NK-92 (cell line): ENCODE results near the gene CCNB1IP1.
"Not testable (repeated sequence)": the region's sequence is repeated elsewhere in the genome, so short reads cannot be mapped to it uniquely, and the experiment has no call there.

Experiments used
- DNase-seq: peaks from one replicate; lab custom pipeline; 2025; ENCODE audit not compliant: unreplicated experiment; lab: John Stamatoyannopoulos, UW

The CCNB1IP1 gene, protein sequence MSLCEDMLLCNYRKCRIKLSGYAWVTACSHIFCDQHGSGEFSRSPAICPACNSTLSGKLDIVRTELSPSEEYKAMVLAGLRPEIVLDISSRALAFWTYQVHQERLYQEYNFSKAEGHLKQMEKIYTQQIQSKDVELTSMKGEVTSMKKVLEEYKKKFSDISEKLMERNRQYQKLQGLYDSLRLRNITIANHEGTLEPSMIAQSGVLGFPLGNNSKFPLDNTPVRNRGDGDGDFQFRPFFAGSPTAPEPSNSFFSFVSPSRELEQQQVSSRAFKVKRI

DNA sequence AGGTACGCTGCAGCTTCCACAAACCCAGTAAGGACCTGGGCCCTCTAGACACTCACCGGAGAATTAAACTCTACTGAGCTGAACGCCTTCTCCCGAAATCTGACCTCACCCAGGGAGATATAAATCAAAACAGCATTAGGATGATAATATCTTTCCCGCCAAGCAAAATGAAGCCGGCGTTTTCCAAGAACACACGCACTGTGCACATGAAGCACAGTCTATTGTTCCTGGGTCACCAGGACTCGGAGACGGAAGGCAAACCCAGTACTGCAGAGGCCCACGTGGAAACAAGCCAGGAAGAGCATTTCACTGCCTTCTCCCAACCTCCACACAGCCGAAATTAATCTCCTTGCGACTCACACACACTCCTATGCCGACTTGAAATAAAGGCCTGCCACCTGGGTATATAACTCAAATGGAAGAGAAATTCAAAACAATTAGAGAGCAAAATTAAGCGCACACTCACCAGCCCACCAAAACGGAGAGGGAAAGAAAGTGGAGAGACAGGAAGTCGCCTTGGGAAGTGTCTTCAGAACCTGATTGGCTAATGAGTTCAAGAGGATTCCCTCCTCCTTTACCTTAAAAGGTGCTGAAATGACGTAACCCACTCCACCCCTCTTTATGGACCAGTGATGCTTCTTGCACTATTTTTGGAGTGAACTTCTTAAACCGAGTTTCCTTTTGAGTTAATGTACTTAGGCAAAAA lies at the start of gene CCNB1IP1:
Gene CCNB1IP1 (minus strand): TSS at position 492 of the 706 bp plus-strand sequence. CDS start 16,756 bp downstream, outside the sequence.
- no peak for DNase-seq

GRCh38 chr14:20382526-20382925 lies 49.4 kb upstream of the CCNB1IP1 start:
- DNase-seq: no peak

- DNase-seq: no peak
These were observed 48.3 kb upstream of the CCNB1IP1 start for GRCh38 chr14:20381341-20381740.

DNA sequence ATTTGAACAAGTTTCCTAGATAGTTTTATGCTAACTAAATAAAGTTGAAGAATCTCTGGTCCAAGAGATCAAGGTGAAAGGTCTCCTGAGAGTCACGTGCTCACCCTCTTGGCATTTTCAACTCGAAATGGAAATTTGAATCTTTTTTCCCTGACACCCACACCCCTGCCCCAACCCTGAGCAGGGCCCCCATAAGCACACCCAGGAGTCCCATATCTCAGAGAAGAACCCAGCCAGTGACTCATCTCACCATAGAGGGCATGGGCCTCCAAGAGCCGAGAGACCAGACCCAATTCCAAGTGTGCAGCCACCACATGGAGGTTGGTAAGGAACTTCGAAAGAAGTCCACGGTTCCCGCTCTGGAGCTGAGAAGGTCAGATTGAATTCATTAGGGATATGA lies 47.6 kb upstream of the CCNB1IP1 start:
- no peak for DNase-seq

GRCh38 chr14:20379743-20380142 lies 46.7 kb upstream of the CCNB1IP1 start:
- no peak for DNase-seq

DNA sequence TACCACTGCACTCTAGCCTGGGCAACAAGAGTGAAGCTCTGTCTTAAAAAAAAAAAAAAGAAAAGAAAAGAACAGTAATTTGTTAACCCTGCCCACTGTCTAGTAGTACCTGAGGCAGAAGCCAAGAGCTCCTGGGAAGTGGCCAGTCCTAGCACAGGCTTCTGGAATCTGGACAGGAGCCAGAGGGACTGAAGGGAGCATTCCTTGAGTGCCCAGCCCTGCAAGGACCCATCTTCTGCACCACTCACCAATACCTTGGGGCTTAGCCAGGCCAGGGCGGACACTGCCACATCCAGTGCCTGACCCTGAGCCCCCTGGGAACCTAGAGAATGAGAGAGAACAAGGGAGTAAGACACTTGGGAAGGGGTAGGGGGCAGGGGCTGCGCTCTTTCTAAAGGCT lies 44.1 kb upstream of the CCNB1IP1 start:
- no peak for DNase-seq

GRCh38 chr14:20376071-20376588 lies 43.1 kb upstream of the CCNB1IP1 start:
- DNase-seq: no peak

DNA sequence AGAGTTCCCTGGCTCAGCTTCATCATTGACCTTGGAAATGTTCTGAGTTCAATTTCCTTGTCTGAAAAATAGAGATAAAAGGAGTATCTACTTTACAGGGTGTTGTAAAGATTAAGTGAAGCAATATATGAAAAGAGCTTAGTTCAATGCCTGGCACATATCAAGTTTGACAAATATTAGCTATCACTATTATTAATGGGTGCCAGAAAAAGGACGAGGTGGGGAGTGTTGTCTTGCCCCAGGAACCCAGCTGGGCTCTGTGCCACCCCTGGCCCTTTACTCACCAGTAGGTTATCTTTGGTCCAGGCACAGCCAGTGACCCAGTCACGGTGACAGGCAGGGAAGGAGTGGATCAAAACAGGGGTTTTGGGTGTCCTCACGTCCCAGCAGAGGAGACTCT lies 42.4 kb upstream of the CCNB1IP1 start:
- DNase-seq: no peak

DNA sequence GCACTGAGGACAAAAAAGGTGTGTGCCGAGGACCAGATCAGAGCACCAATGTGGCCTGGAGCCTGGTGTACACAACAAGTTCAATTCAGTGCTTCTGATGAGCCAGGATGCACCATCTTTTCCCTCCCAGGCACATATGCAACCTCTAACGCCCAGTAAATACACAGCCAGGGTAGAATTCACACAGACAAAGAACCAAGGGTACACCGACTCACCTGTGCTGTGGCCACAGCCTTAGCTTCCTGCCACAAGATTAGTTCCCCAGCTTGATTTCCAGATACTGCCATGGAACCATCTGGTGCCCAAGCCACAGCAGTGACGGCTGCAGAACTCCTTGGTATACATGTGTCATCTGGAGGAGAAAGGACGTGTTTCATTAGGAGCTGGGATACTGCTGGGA lies 39.7 kb upstream of the CCNB1IP1 start:
- no peak for DNase-seq

- DNase-seq: no peak
These were observed 32.8 kb upstream of the CCNB1IP1 start for GRCh38 chr14:20365928-20366327.

GRCh38 chr14:20358474-20358873 lies 25.4 kb upstream of the CCNB1IP1 start:
- not testable (repeated sequence) for DNase-seq

GRCh38 chr14:20356422-20356821 lies 23.3 kb upstream of the CCNB1IP1 start:
- DNase-seq: no peak

- no peak for DNase-seq
These were observed 17.8 kb upstream of the CCNB1IP1 start for GRCh38 chr14:20350860-20351259.

- DNase-seq: no peak
These were observed 17.2 kb upstream of the CCNB1IP1 start for GRCh38 chr14:20350282-20350681.

GRCh38 chr14:20347747-20348146 lies 14.7 kb upstream of the CCNB1IP1 start:
- DNase-seq: no peak

GRCh38 chr14:20346713-20347112 lies 13.6 kb upstream of the CCNB1IP1 start:
- DNase-seq: no peak

- no peak for DNase-seq
These were observed 12.3 kb upstream of the CCNB1IP1 start for GRCh38 chr14:20345366-20345765.

DNA sequence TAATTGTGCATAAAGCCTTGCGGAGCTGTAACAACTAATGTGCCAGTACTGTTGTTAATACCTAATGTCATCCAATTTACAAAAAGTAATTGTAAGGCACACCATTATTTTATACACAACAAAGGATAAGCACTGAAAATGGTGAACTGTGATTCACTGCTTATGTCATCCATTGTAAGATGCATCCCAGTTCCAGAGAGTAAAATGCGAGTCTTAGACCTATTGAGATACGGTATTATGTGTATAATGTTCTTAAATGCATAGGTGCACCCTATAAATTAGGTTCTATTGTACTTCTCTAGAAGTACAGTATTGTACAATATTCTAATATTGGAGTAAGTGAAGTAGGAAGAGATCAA lies 10.8 kb upstream of the CCNB1IP1 start:
- no peak for DNase-seq

DNA sequence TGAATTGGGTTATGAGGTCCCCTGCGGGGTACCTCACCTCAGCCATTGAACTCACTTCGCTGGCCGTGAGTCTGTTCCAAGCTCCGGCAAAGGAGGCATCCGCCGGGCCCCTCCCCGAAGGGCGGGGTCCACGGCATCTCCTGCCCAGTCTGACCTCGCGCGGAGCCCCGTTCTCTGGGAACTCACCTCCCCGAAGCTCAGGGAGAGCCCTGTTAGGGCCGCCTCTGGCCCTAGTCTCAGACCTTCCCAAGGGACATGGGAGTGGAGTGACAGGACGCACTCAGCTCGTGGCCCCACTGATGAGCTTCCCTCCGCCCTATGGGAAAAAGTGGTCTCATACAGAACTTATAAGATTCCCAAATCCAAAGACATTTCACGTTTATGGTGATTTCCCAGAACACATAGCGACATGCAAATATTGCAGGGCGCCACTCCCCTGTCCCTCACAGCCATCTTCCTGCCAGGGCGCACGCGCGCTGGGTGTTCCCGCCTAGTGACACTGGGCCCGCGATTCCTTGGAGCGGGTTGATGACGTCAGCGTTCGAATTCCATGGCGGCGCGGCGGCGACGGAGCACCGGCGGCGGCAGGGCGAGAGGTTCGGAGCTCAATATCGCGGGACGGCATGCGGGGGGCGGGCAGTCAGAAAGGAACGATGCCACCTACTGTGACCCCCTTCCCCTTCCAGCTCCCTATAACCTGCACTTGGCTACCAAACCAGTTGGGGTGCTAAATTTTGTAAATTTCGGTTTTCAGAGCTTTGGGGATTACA lies 10.2 kb upstream of the CCNB1IP1 start, which contains the start of gene PARP2:
Gene PARP2 (plus strand): TSS at position 544 of the 770 bp plus-strand sequence. CDS start 7 bp downstream, at position 551.
- peak; percentile 67 for DNase-seq

GRCh38 chr14:20341646-20342045 lies 8.6 kb upstream of the CCNB1IP1 start:
- no peak for DNase-seq

DNA sequence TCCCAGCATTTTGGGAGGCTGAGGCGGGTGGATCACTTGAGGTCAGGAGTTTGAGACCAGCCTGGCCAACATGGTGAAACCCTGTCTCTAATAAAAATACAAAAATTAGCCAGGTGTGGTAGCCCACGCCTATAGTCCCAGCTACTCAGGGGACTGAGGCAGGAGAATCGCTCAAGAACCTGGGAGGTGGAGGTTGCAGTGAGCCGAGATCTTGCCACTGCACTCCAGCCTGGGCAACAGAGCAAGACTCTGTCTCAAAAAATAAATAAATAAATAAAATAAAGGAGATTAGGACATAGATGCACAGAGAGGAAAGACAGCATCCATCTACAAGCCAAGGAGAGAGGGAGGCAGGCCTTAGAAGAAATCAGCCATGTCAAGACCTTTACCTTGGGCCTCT lies 8.0 kb upstream of the CCNB1IP1 start:
- DNase-seq: not testable (repeated sequence)

GRCh38 chr14:20334017-20334416 lies 938 bp upstream of the CCNB1IP1 start:
- no peak for DNase-seq
